Fibroblast of skin of left quadriceps (primary cell): ENCODE data around the gene TGM4.

Experiments used
- DNase-seq, 2 experiments: peaks; one replicate each; pipeline ENCODE4 v3.0.0-alpha.2; 2013; ENCODE audit warnings: low read depth in 2 of 2

The TGM4 gene

DNA sequence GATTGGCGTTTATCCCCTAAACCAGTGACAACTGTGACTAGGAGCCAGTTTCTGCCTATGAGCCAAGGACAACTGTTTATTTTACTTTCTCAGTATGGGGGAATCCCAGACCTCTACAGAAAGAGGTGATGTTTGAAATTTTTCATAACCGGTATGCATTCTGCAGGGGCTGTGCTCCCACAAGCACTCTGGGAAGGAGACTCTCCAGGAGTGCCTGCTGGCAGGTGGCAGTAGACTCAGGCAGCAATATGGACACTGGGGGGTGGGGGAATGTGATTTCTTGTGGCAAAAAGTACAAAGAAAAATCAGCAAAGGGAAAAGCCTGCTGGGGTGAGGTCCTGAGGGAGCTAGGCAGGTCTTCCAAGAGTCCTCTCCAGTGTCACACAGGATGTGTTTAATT is 5.9 kb downstream of the TGM4 start:
- no peak for DNase-seq

- no peak for DNase-seq
Measured at GRCh38 chr3:44883213-44883955, 9.0 kb downstream of the TGM4 start.

GRCh38 chr3:44883999-44884431 is 9.6 kb downstream of the TGM4 start:
- DNase-seq = peak; percentile 96 to 97

DNA sequence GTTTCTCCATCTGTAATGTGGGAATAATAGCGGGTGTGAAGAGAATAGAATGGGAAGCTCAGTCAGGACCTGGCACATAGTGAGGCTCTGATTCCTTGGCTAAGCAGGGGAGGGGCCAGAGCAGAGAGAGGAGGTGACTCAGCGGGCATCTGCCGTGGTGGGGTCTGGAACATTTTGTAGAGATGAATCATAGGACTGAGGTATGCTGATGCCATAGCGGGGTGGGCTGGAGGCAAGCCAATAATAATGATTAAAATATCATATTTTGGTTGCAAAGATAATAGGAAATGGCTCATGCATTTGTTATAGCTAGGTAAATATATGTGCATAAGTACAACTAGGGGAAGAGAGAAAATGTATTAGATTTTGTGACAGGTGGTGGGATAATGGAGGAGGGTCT is 11.2 kb downstream of the TGM4 start:
- peak; percentile 81 to 82 for DNase-seq

DNA sequence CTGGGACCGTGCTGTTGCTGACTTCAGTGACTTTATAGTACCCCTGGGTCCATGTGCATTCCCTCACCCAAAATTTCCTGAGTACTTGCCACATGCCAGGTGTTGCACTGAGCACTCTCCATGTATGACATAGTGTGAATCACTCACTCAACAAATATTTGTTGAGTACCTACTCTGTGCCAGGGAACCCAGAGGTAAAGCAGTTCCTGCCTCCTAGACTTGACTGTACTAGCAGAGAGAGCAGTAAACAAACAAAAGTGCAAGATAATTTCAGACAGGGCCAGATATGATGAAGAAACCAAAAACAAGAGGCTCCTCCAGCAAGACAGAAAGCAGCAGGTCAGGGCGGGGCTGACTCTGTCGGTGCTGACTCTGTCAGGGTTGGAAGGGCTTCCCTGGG is 12.2 kb downstream of the TGM4 start:
- no peak for DNase-seq

DNA sequence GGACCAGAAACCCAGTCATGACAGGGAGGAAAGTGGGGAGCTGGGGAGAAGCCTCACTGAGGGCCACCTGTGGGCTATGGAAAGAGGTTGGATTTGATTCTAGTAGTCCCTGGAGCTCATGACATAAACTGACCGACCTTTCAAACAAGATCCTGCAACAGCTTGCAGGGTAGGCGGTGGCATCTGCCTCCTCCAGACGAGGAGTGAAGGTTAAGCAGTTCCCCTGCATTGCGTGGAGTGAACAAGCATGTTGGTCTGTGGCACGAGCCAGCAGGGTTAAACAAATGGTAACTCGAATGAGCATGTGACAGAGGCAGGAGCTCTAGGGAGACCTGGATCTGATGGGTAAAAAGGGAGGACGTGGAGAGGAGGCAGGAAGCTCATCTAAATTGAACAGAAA is 12.7 kb downstream of the TGM4 start:
- no peak for DNase-seq

GRCh38 chr3:44890258-44890657 is 15.8 kb downstream of the TGM4 start:
- no peak for DNase-seq

DNA sequence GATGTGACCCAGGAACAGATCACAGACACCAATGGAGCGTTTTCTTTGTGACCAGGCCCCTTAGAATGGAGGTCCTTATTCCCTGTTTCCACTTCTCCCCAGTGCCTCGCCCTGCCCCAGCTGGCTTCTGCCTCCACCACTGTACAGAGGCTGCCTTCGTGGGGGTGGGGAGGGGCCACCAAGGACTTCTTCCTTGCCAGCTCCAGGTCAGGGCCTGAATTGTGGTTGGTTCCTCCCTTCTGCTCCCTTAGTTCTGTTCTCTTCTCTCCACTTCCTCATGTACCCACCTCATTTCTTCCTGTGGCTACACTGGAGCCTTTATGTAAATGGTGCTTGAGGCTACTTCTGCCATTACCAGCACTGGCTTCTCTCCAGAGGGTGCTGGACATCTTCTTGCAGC is 16.4 kb downstream of the TGM4 start:
- no peak for DNase-seq

DNA sequence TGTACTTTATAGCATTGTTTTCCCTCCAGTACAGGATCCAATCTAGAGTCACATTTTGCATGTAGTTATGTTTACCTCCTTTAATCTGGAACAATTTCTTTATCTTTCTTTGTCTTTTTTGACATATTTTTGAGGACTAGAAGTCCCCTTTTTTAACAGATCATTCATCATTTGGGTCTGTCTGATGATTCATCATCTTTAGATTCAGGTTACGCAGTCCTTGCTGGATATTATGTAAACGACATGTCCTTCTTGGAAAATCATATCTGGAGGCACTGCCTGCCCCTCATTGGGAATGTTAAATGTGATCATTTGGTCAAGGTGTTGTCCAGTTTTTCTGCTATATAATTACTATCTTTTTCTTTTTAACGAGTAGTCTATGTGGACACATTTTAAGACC is 18.3 kb downstream of the TGM4 start:
- no peak for DNase-seq

GRCh38 chr3:44893097-44893496 is 18.7 kb downstream of the TGM4 start:
- DNase-seq = peak; percentile 22 to 49

GRCh38 chr3:44894485-44894884 is 20.1 kb downstream of the TGM4 start:
- no peak for DNase-seq

- DNase-seq = no peak
Measured at GRCh38 chr3:44896440-44896839, 22.0 kb downstream of the TGM4 start.

- DNase-seq = no peak
Measured at GRCh38 chr3:44899683-44900367, 25.4 kb downstream of the TGM4 start.

GRCh38 chr3:44902628-44903027 is 28.2 kb downstream of the TGM4 start:
- no peak for DNase-seq

GRCh38 chr3:44903314-44903713 is 28.9 kb downstream of the TGM4 start:
- DNase-seq = no peak

DNA sequence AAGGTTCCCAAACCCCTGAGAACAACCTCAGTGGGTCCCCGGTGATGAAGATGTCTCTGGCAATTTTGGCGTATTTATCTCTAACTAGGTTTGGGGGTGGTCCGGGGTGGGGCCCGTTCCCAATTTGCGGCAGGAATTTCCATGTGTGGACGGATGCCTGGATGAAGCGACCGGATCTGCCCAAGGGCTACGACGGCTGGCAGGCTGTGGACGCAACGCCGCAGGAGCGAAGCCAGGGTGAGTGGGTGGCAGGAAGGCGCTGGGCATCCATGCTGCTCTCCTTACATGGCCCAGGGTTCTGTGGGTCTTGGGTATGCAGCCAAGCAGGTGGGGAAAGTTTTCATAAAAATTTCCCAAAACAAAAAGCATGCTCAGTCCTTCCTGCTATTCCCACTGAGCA is 29.3 kb downstream of the TGM4 start:
- no peak for DNase-seq

DNA sequence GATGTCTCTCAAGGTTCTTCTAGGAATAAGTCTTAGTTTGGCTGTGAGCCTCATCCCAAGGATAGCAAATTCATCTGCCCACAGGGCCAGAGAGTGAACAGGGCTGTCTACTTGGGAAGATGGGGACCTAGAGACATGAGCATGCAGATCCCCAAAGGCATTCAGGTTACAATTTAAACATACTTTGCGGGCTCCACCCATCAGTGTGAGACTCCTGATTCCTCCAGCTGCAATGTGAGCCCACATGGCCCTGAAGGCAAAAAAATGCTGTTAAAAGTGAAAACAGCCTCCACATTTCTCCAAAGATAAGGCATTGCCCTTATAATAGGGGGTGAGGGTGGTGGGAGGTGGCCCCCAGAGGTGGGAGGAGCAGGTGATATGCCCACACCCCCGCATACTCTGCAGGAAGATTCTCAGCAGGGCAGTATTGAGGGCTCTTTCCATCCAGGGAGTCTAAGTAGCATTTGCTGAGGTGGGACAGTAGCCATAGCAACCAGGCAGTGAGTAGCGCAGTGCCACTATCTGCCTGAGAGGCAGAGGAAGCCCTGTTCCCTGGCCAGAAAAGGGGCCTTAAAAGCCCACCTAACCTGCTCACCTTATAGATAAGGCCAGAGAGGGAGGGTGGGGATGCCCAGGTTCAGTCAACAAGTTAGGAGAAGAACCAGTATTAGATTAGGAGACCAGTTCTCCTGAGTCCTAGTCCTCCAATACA is 31.2 kb downstream of the TGM4 start:
- no peak for DNase-seq

DNA sequence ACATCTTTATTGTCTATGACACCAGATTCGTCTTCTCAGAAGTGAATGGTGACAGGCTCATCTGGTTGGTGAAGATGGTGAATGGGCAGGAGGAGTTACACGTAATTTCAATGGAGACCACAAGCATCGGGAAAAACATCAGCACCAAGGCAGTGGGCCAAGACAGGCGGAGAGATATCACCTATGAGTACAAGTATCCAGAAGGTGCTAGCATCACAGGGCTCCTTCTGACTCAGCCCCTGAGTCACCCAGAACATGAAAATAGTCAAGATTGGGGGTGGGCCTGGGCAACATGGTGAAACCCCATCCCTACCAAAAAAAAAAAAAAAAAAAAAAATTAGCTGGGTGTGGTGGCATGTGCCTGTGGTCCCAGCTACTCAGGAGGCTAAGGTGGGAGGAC is 32.6 kb downstream of the TGM4 start:
- DNase-seq = no peak

DNA sequence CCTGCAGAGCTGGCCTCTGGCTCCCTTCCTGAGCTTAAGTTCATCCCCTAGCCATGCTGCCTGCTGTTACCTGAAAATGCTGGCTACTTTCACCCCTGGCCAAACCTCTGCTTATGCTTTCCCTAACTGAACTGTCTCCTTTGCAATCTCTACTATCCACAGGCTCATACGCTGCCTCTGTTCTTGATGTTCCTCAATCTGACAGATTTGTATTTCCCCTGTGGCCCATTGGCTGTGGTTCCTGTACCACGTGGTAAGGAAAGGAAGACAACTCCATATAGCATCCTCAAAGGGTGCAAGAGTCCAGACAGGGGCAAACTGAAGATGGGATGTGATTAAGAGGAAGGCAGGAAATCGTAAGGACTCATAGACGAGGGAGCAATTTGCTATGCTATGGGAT is 33.2 kb downstream of the TGM4 start:
- DNase-seq = no peak

DNA sequence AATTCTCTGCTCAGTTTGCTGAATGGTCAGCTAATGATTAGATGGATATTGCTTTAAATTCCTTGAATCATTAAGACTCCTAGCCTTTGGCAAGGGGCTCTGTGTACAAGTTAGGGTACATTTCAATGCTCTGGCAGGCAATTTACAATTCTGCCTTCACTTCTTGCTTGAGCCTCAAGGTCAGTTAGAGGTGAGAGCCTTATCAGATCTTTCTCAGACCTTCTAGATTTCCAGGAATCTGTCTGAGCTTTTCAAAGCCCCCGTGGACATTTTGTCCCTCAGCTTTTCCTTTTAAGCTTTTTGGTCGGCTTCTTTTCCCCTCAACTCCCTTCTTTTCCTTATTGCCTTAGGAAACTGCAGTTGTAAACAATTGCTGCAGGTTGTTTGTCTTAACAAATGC is 34.7 kb downstream of the TGM4 start:
- DNase-seq = no peak

GRCh38 chr3:44910693-44911092 is 36.3 kb downstream of the TGM4 start:
- DNase-seq = no peak

DNA sequence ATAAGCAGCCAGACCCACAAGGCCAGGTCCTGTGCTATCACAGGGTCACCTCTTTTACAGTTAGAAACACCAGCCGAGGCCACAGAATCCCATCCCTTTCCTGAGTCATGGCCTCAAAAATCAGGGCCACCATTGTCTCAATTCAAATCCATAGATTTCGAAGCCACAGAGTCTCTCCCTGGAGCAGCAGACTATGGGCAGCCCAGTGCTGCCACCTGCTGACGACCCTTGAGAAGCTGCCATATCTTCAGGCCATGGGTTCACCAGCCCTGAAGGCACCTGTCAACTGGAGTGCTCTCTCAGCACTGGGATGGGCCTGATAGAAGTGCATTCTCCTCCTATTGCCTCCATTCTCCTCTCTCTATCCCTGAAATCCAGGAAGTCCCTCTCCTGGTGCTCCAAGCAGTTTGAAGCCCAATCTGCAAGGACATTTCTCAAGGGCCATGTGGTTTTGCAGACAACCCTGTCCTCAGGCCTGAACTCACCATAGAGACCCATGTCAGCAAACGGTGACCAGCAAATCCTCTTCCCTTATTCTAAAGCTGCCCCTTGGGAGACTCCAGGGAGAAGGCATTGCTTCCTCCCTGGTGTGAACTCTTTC is 39.6 kb downstream of the TGM4 start:
- peak; percentile 37 to 39 for DNase-seq

GRCh38 chr3:44914936-44915335 is 40.5 kb downstream of the TGM4 start:
- DNase-seq = no peak
